ENCODE measurements around the gene ACP2. TPM values are rescaled to one million over a fixed set of nuclear protein-coding genes. Genes with fewer than 3 reads are reported as not detected.
"Not testable (repeated sequence)": the region's sequence is repeated elsewhere in the genome, so short reads cannot be mapped to it uniquely, and the experiment has no call there.

ACP2 gene
- total RNA-seq, 1 donor from 2014 or later = 24.3 TPM

- no peaks in the 10 kb centered on the region for H3K4me1 ChIP-seq
- no peak overlapping the region for H3K27ac Mint-ChIP-seq
- no peak for DNase-seq (ENCODE audit: low spot score)
- no peak overlapping the region for H3K4me2 ChIP-seq
- H3K36me3 Mint-ChIP-seq = no peaks in the 10 kb centered on the region
- no peaks in the 10 kb centered on the region for H3K27me3 Mint-ChIP-seq (ENCODE audit: insufficient read depth, low read depth)
- no peaks in the 10 kb centered on the region for H4K20me1 ChIP-seq (ENCODE audit: low read depth)
- no peak overlapping the region for H3K27ac ChIP-seq
- H3F3A ChIP-seq (ENCODE audit: low read depth) = no peaks in the 10 kb centered on the region
- no peak overlapping the region for H2AFZ ChIP-seq (replicated peaks)
- no peak overlapping the region for H3K4me3 Mint-ChIP-seq
- no peak overlapping the region for H3K9ac ChIP-seq
- no peaks in the 10 kb centered on the region for H3K27me3 ChIP-seq
- H3K4me1 Mint-ChIP-seq = no peaks in the 10 kb centered on the region
- H3K9me3 ChIP-seq (ENCODE audit: low read depth) = no peaks in the 10 kb centered on the region
- no peaks in the 10 kb centered on the region for H3K36me3 ChIP-seq
- no peak overlapping the region for H3K4me3 ChIP-seq
- no peaks in the 10 kb centered on the region for H3K79me2 ChIP-seq (ENCODE audit: low read depth)
- H3K9me3 Mint-ChIP-seq = no peaks in the 10 kb centered on the region
- TF ChIP-seq EZH2 (IDR thresholded peaks at IDR 0.05) = no peak
- TF ChIP-seq CTCF (IDR thresholded peaks at IDR 0.05) = no peak
- no peak for TF ChIP-seq EZH2phosphoT487 (IDR thresholded peaks at IDR 0.05)
These were observed 44.0 kb downstream of the ACP2 start for GRCh38 chr11:47204637-47204989.

- no peak overlapping the region for H3K4me3 ChIP-seq
- TF ChIP-seq EZH2 (IDR thresholded peaks at IDR 0.05) (no peak), EZH2phosphoT487 (IDR thresholded peaks at IDR 0.05) (no peak), CTCF (IDR thresholded peaks at IDR 0.05) (no peak)
- no peak overlapping the region for H3K27ac Mint-ChIP-seq
- DNase-seq (ENCODE audit: low spot score) = no peak
- H3K79me2 ChIP-seq (ENCODE audit: low read depth) = no peaks in the 10 kb centered on the region
- no peak overlapping the region for H3K9ac ChIP-seq
- no peak overlapping the region for H3K27ac ChIP-seq
- H3K4me1 Mint-ChIP-seq = no peaks in the 10 kb centered on the region
- no peaks in the 10 kb centered on the region for H3K27me3 ChIP-seq
- H3K9me3 ChIP-seq (ENCODE audit: low read depth) = no peaks in the 10 kb centered on the region
- no peaks in the 10 kb centered on the region for H3K36me3 Mint-ChIP-seq
- no peaks in the 10 kb centered on the region for H3F3A ChIP-seq (ENCODE audit: low read depth)
- H3K4me1 ChIP-seq = no peaks in the 10 kb centered on the region
- no peaks in the 10 kb centered on the region for H3K9me3 Mint-ChIP-seq
- no peaks in the 10 kb centered on the region for H4K20me1 ChIP-seq (ENCODE audit: low read depth)
- H3K36me3 ChIP-seq = no peaks in the 10 kb centered on the region
- H3K27me3 Mint-ChIP-seq (ENCODE audit: insufficient read depth, low read depth) = no peaks in the 10 kb centered on the region
- no peak overlapping the region for H3K4me3 Mint-ChIP-seq
- H3K4me2 ChIP-seq = no peak overlapping the region
- H2AFZ ChIP-seq (replicated peaks) = no peak overlapping the region
These were observed 46.0 kb downstream of the ACP2 start for GRCh38 chr11:47202576-47202975.

GRCh38 chr11:47201015-47201414, 47.6 kb downstream of the ACP2 start:
- H3K4me1 Mint-ChIP-seq = no peaks in the 10 kb centered on the region
- no peak overlapping the region for H3K9ac ChIP-seq
- peaks cover 2% of the 10 kb centered on the region for H3K27me3 Mint-ChIP-seq (ENCODE audit: insufficient read depth, low read depth)
- H4K20me1 ChIP-seq (ENCODE audit: low read depth) = no peaks in the 10 kb centered on the region
- H3K4me3 ChIP-seq = no peak overlapping the region
- H3K27me3 ChIP-seq = no peaks in the 10 kb centered on the region
- H3K79me2 ChIP-seq (ENCODE audit: low read depth) = no peaks in the 10 kb centered on the region
- no peaks in the 10 kb centered on the region for H3K4me1 ChIP-seq
- no peaks in the 10 kb centered on the region for H3K36me3 ChIP-seq
- H2AFZ ChIP-seq (replicated peaks) = no peak overlapping the region
- no peaks in the 10 kb centered on the region for H3K36me3 Mint-ChIP-seq
- H3K9me3 ChIP-seq (ENCODE audit: low read depth) = no peaks in the 10 kb centered on the region
- no peaks in the 10 kb centered on the region for H3F3A ChIP-seq (ENCODE audit: low read depth)
- no peak for TF ChIP-seq CTCF (IDR thresholded peaks at IDR 0.05)
- TF ChIP-seq EZH2 (IDR thresholded peaks at IDR 0.05) = no peak
- no peak for TF ChIP-seq EZH2phosphoT487 (IDR thresholded peaks at IDR 0.05)
- DNase-seq (ENCODE audit: low spot score) = no peak
- no peak overlapping the region for H3K4me2 ChIP-seq
- no peak overlapping the region for H3K27ac ChIP-seq
- H3K27ac Mint-ChIP-seq = no peak overlapping the region
- H3K4me3 Mint-ChIP-seq = no peak overlapping the region
- H3K9me3 Mint-ChIP-seq = no peaks in the 10 kb centered on the region

DNA sequence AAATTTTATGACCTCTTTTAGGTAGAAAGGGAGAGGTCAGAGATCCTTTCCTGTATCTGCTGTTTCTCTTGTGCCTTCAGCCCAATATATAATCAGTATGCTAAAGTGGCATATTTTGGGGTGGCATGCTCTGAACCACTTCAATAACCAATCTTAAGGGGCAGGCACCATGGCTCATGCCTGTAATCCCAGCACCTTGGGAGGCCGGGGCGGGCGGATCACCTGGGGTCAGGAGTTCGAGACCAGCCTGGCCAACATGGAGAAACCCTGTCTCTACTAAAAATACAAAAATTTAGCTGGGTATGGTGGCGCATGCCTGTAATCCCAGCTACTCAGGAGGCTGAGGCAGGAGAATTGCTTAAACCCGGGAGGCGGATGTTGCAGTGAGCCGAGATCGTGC, 50.5 kb downstream of the ACP2 start:
- not testable (repeated sequence) for H3K9me3 ChIP-seq (ENCODE audit: low read depth); H3K36me3 ChIP-seq; H4K20me1 ChIP-seq (ENCODE audit: low read depth); H3F3A ChIP-seq (ENCODE audit: low read depth); DNase-seq (ENCODE audit: low spot score); H3K27me3 Mint-ChIP-seq (ENCODE audit: insufficient read depth, low read depth); H3K9me3 Mint-ChIP-seq; H3K27ac ChIP-seq; H2AFZ ChIP-seq (replicated peaks); H3K4me3 ChIP-seq; H3K27ac Mint-ChIP-seq; H3K4me2 ChIP-seq; H3K4me1 ChIP-seq; H3K79me2 ChIP-seq (ENCODE audit: low read depth); H3K36me3 Mint-ChIP-seq; H3K4me3 Mint-ChIP-seq; H3K27me3 ChIP-seq; H3K9ac ChIP-seq
- peaks cover 14% of the 10 kb centered on the region for H3K4me1 Mint-ChIP-seq
